Measurements from ENCODE around the gene PPP1R9A. TPM values are rescaled to one million over a fixed set of nuclear protein-coding genes. Genes with fewer than 3 reads are reported as not detected.

The PPP1R9A gene
- total RNA-seq, 4 donors from 2014 or later: 21.0 to 48.4 (median 31.6) TPM

- Histone ChIP-seq H3K27me3 (no peaks in the 10 kb centered on the region), H3K4me3 (no peak overlapping the region), H3K4me1 (no peaks in the 10 kb centered on the region), H3K9me3 (peaks cover 0 to 21% (median 0%) of the 10 kb centered on the region in 3 donors), H3K36me3 (no peaks in the 10 kb centered on the region), H3K27ac (no peak overlapping the region)
- TF ChIP-seq CTCF (IDR thresholded peaks at IDR 0.05) (no peak), EP300 (IDR thresholded peaks at IDR 0.05) (no peak), POLR2A (IDR thresholded peaks at IDR 0.05) (no peak), POLR2AphosphoS5 (IDR thresholded peaks at IDR 0.05) (no peak)
- ATAC-seq: no peak
Measured at GRCh38 chr7:95026018-95026417, 118.6 kb downstream of the PPP1R9A start.

- H3K4me1 ChIP-seq: no peaks in the 10 kb centered on the region
Measured at GRCh38 chr7:95026421-95027072, 119.2 kb downstream of the PPP1R9A start.

GRCh38 chr7:95027234-95027872, 120.0 kb downstream of the PPP1R9A start:
- WGBS, 2 donors (ENCODE audit: low coverage in 1 of 2): 82 to 88% methylated on average over 6 to 11 of the region's 11 CpGs
- Histone ChIP-seq H3K9me3 (peaks cover 0 to 21% (median 0%) of the 10 kb centered on the region in 3 donors), H3K27me3 (no peaks in the 10 kb centered on the region), H3K27ac (no peak overlapping the region), H3K4me3 (no peak overlapping the region), H3K4me1 (no peaks in the 10 kb centered on the region), H3K36me3 (no peaks in the 10 kb centered on the region)
- no peak for ATAC-seq
- TF ChIP-seq POLR2AphosphoS5 (IDR thresholded peaks at IDR 0.05): no peak
- no peak for TF ChIP-seq CTCF (IDR thresholded peaks at IDR 0.05)
- no peak for TF ChIP-seq EP300 (IDR thresholded peaks at IDR 0.05)
- no peak for TF ChIP-seq POLR2A (IDR thresholded peaks at IDR 0.05)

More at GRCh38 chr7:95026421-95027072, 119.2 kb downstream of the PPP1R9A start:
- no peak for ATAC-seq
- H3K9me3 ChIP-seq: peaks cover 0 to 21% (median 0%) of the 10 kb centered on the region in 3 donors
- H3K27me3 ChIP-seq: no peaks in the 10 kb centered on the region
- H3K27ac ChIP-seq: no peak overlapping the region
- H3K4me3 ChIP-seq: no peak overlapping the region
- no peak for TF ChIP-seq EP300 (IDR thresholded peaks at IDR 0.05)
- no peak for TF ChIP-seq POLR2AphosphoS5 (IDR thresholded peaks at IDR 0.05)
- no peak for TF ChIP-seq CTCF (IDR thresholded peaks at IDR 0.05)
- TF ChIP-seq POLR2A (IDR thresholded peaks at IDR 0.05): no peak
- no peaks in the 10 kb centered on the region for H3K36me3 ChIP-seq
- 80% methylated on average over 1 of the region's 6 CpGs; no CpG with 5 or more reads in 1 of the 2 donors for WGBS, 2 donors (ENCODE audit: low coverage in 1 of 2)

- H3K9me3 ChIP-seq: peaks cover 0 to 21% (median 0%) of the 10 kb centered on the region in 3 donors
- no peak for TF ChIP-seq EP300 (IDR thresholded peaks at IDR 0.05)
- no peak for TF ChIP-seq CTCF (IDR thresholded peaks at IDR 0.05)
- no peak for TF ChIP-seq POLR2A (IDR thresholded peaks at IDR 0.05)
- TF ChIP-seq POLR2AphosphoS5 (IDR thresholded peaks at IDR 0.05): no peak
- no peaks in the 10 kb centered on the region for H3K4me1 ChIP-seq
- ATAC-seq: no peak
- H3K27ac ChIP-seq: no peak overlapping the region
- 91 to 92% methylated on average over 1 of the region's 1 CpG for WGBS, 2 donors (ENCODE audit: low coverage in 1 of 2)
- H3K4me3 ChIP-seq: no peak overlapping the region
- H3K36me3 ChIP-seq: no peaks in the 10 kb centered on the region
- H3K27me3 ChIP-seq: no peaks in the 10 kb centered on the region
Measured at GRCh38 chr7:95028683-95029082, 121.3 kb downstream of the PPP1R9A start.

GRCh38 chr7:95035295-95035694, 127.9 kb downstream of the PPP1R9A start:
- TF ChIP-seq POLR2AphosphoS5 (IDR thresholded peaks at IDR 0.05): no peak
- no peak for TF ChIP-seq CTCF (IDR thresholded peaks at IDR 0.05)
- TF ChIP-seq EP300 (IDR thresholded peaks at IDR 0.05): no peak
- TF ChIP-seq POLR2A (IDR thresholded peaks at IDR 0.05): no peak

More at GRCh38 chr7:95035295-95035694, 127.9 kb downstream of the PPP1R9A start:
- Histone ChIP-seq H3K4me3 (no peak overlapping the region), H3K27me3 (no peaks in the 10 kb centered on the region), H3K4me1 (no peaks in the 10 kb centered on the region), H3K27ac (no peak overlapping the region), H3K36me3 (no peaks in the 10 kb centered on the region), H3K9me3 (no peaks in the 10 kb centered on the region)
- no peak for ATAC-seq

Data from gastroesophageal sphincter (tissue), 4 donors.